Transverse colon (tissue), 4 donors: ENCODE measurements around the gene INA. TPM values are rescaled to one million over a fixed set of nuclear protein-coding genes. Genes with fewer than 3 reads are reported as not detected.

ENCODE experiments used
- DNase-seq: peaks from one replicate; pipeline ENCODE4 v3.0.0-alpha.2; 2019
- H3K27ac ChIP-seq, 4 donors: fragments of 200-600 bp; sonication (generic); 2 replicates each; pipeline ENCODE4 v1.5.1; 2016 to 2018; ENCODE audit warnings: inconsistent platforms in 4 of 4
- H3K27me3 ChIP-seq: fragments of 200-600 bp; sonication (generic); 2 replicates; pipeline ENCODE4 v1.5.1; 2017; ENCODE audit warnings: inconsistent platforms
- H3K36me3 ChIP-seq, 4 donors: fragments of 200-600 bp; sonication (generic); 2 replicates each; pipeline ENCODE4 v1.5.1; 2017 to 2019; ENCODE audit warnings: inconsistent platforms in 4 of 4
- H3K4me1 ChIP-seq, 4 donors: fragments of 200-600 bp; sonication (generic); 2 replicates each; pipeline ENCODE4 v1.5.1; 2017 to 2020; ENCODE audit warnings: inconsistent platforms in 4 of 4
- H3K4me3 ChIP-seq, 4 donors: fragments of 200-600 bp; sonication (generic); 1 replicate in 1 of 4; 2 replicates in 3 of 4; pipeline versions ENCODE4 v1.5.1 to v1.6.1; 2017 to 2019; ENCODE audit warnings: inconsistent platforms in 4 of 4
- H3K9me3 ChIP-seq, 2 donors: fragments of 200-600 bp; sonication (generic); 2 replicates each; pipeline ENCODE4 v1.5.1; 2017 to 2019; ENCODE audit warnings: inconsistent platforms in 2 of 2
- CTCF ChIP-seq, 5 experiments: fragments of 200-600 bp in 3 of 5; fragments of 450-650 bp in 2 of 5; sonication (generic) in 3 of 5; IDR thresholded peaks; 1 replicate in 2 of 5; 2 replicates in 3 of 5; pipeline ENCODE4 v1.5.1; 2016 to 2017; ENCODE audit warnings: antibody characterized with exemption in 5 of 5, inconsistent platforms in 3 of 5, mild to moderate bottlenecking in 2 of 5, moderate library complexity in 1 of 5
- EP300 ChIP-seq: sonication (generic); formaldehyde crosslinking; IDR thresholded peaks from one replicate; pipeline ENCODE4 v1.6.1; 2017; ENCODE audit warnings: antibody characterized with exemption, low read depth
- POLR2A ChIP-seq: fragments of 450-650 bp; IDR thresholded peaks from one replicate; pipeline ENCODE4 v1.6.1; 2016; ENCODE audit warnings: antibody characterized with exemption, mild to moderate bottlenecking, moderate library complexity
- POLR2AphosphoS5 ChIP-seq, 3 donors: sonication (generic); formaldehyde crosslinking; IDR thresholded peaks; one replicate each; pipeline ENCODE4 v1.6.1; 2016; ENCODE audit warnings: antibody characterized with exemption in 3 of 3
- WGBS, 2 donors: methylation state at CpG; one replicate each; pipeline ENCODE4 v1.1.5; 2018; ENCODE audit warnings: low coverage in 1 of 2; 5-methylcytosine and 5-hydroxymethylcytosine counted together
- in situ Hi-C, 4 donors: fragments of 200-750 bp; cut with MboI; loops; one replicate each; pipeline versions ENCODE4 v1.15.0 to v1.15.1; 2017; ENCODE audit warnings: low sequenced_read_pairs in 3 of 4, low pct_ligation_motif_present in 1 of 4, low pct_unique_long_range_greater_than_20kb in 1 of 4
- intact Hi-C: fragments of 100-400 bp; cut with DNase I; formaldehyde crosslinking; loops from one replicate; pipeline ENCODE4 v1.15.1; 2023; ENCODE audit warnings: low total_unique reads
- total RNA-seq, 4 donors: library from RNA; depleted of rRNA; stranded (reverse); fragments of >200 nt; gene quantifications; one replicate each; pipeline ENCODE4 v1.1.0, GENCODE V29; 2016

Gene INA
- total RNA-seq, 4 donors from 2014 or later, result 0.60 to 1.1 (median 0.95) TPM

GRCh38 chr10:103280031-103280430, 3.1 kb downstream of the INA start:
- Histone ChIP-seq H3K9me3 (no peaks in the 10 kb centered on the region), H3K27me3 (peaks cover 93% of the 10 kb centered on the region), H3K4me3 (no peak overlapping the region), H3K36me3 (no peaks in the 10 kb centered on the region), H3K27ac (no peak overlapping the region), H3K4me1 (peaks cover 0 to 16% (median 12%) of the 10 kb centered on the region in 4 donors)
- WGBS, 2 donors, result 59 to 74% methylated on average over 2 to 3 of the region's 3 CpGs
- intact Hi-C loops, result no loop called here
- in situ Hi-C loops, result no loop called here
- DNase-seq, result no peak
- no peak for TF ChIP-seq POLR2AphosphoS5 (IDR thresholded peaks at IDR 0.05)
- no peak for TF ChIP-seq EP300
- no peak for TF ChIP-seq POLR2A
- TF ChIP-seq CTCF (IDR thresholded peaks at IDR 0.05), result no peak

- Histone ChIP-seq H3K36me3 (no peaks in the 10 kb centered on the region), H3K27ac (no peak overlapping the region), H3K4me1 (peaks cover 0 to 16% (median 12%) of the 10 kb centered on the region in 4 donors), H3K9me3 (no peaks in the 10 kb centered on the region), H3K4me3 (no peak overlapping the region), H3K27me3 (peaks cover 93% of the 10 kb centered on the region)
- TF ChIP-seq POLR2A (no peak), POLR2AphosphoS5 (IDR thresholded peaks at IDR 0.05) (no peak), EP300 (no peak), CTCF (IDR thresholded peaks at IDR 0.05) (no peak)
- WGBS, 2 donors, result 83% methylated on average over 2 of the region's 2 CpGs; no CpG with 5 or more reads in 1 of the 2 donors
- intact Hi-C loops, result no loop called here
- in situ Hi-C loops, result no loop called here
- DNase-seq, result no peak
Measured at GRCh38 chr10:103280506-103280905, 3.6 kb downstream of the INA start.

GRCh38 chr10:103281753-103282152, 4.8 kb downstream of the INA start:
- WGBS, 2 donors, result 17 to 29% methylated on average over 1 to 14 of the region's 14 CpGs
- Histone ChIP-seq H3K27ac (no peak overlapping the region), H3K36me3 (no peaks in the 10 kb centered on the region), H3K4me3 (no peak overlapping the region), H3K27me3 (peaks cover 91% of the 10 kb centered on the region), H3K9me3 (no peaks in the 10 kb centered on the region), H3K4me1 (peaks cover 0 to 12% (median 10%) of the 10 kb centered on the region in 4 donors)
- TF ChIP-seq CTCF (IDR thresholded peaks at IDR 0.05) (no peak), POLR2A (no peak), EP300 (no peak), POLR2AphosphoS5 (IDR thresholded peaks at IDR 0.05) (no peak)
- DNase-seq, result no peak
- in situ Hi-C loops (no loop called here), intact Hi-C loops (no loop called here)

- 24 to 36% methylated on average over 1 of the region's 1 CpG for WGBS, 2 donors
- DNase-seq, result no peak
- H3K27ac ChIP-seq, result no peak overlapping the region
- H3K36me3 ChIP-seq, result no peaks in the 10 kb centered on the region
- H3K9me3 ChIP-seq, result no peaks in the 10 kb centered on the region
- intact Hi-C loops, result no loop called here
- peaks cover 89% of the 10 kb centered on the region for H3K27me3 ChIP-seq
- H3K4me1 ChIP-seq, result peaks cover 0 to under 1% (median 0%) of the 10 kb centered on the region in 4 donors
- in situ Hi-C loops, result no loop called here
- no peak overlapping the region for H3K4me3 ChIP-seq
- TF ChIP-seq POLR2AphosphoS5 (IDR thresholded peaks at IDR 0.05), result no peak
- TF ChIP-seq EP300, result no peak
- no peak for TF ChIP-seq POLR2A
- no peak for TF ChIP-seq CTCF (IDR thresholded peaks at IDR 0.05)
Measured at GRCh38 chr10:103282961-103283360, 6.0 kb downstream of the INA start.
